ENCODE results near the gene BANK1. TPM values are rescaled to one million over a fixed set of nuclear protein-coding genes. Genes with fewer than 3 reads are reported as not detected.

BANK1 gene
- total and polyA plus RNA-seq, 2 of the 8 experiments (the other 6 are each of a cell fraction or from before 2014, with no cell fraction given) = 0.59 to 0.93 TPM

GRCh38 chr4:101948055-101948454 lies 157.5 kb downstream of the BANK1 start (continued):
- TF ChIP-seq ATF2 (IDR thresholded peaks at IDR 0.05; ENCODE audit: low read length) (no peak), PHF8 (conservative IDR thresholded peaks at IDR 0.05; ENCODE audit: low read depth, low read length) (no peak), ATF3 (IDR thresholded peaks at IDR 0.05; ENCODE audit: insufficient read depth, low read depth, low read length) (no peak)
